UCSD-AML1 (cell line): Measurements from ENCODE around the gene OR8H3.
"Not testable (repeated sequence)": the region's sequence is repeated elsewhere in the genome, so short reads cannot be mapped to it uniquely, and the experiment has no call there.

Source experiments
- DNase-seq: peaks from one replicate; lab custom pipeline; 2025; ENCODE audit not compliant: unreplicated experiment; lab: John Stamatoyannopoulos, UW

Gene OR8H3

DNA sequence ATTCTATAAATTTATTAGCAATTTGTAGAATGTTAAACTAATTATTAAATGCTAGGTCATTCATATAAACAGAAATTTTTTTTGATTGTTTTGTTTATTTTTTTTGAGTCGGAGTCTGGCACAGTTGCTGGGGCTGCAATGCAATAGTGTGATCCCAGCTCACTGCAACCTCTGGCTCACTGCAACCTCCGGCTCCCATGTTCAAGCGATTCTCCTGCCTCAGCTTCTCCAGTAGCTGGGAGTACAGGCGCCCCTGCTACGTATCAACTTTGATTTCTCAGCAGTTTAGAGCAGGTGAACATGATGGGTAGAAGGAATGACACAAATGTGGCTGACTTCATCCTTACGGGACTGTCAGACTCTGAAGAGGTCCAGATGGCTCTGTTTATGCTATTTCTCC lies at the start of gene OR8H3:
Gene OR8H3 (plus strand): TSS at position 301 of the 400 bp plus-strand sequence. CDS start 0 bp downstream, at position 301.
- DNase-seq: no peak

- DNase-seq: no peak
Observed at GRCh38 chr11:56089697-56090096, 32.5 kb upstream of the OR8H3 start.

DNA sequence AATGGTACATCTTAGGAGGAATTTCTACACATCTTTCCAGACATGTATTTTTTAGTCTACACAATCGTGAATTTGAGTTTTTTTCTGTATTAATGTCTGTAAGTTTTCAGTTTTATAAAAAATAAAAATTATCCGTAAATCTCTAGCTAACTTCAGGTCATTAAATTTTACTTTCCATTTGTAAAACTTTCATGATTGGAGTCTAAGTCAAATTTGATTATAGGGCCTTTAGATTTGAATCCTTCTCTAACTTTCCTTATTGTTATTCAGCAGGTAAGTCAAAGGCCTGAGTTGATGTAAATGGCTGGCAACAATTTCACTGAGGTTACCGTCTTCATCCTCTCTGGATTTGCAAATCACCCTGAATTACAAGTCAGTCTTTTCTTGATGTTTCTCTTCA lies 29.2 kb upstream of the OR8H3 start, which contains the start of gene OR8I2:
Gene OR8I2 (plus strand): TSS at position 301 of the 400 bp plus-strand sequence. CDS start 0 bp downstream, at position 301.
- no peak for DNase-seq

- DNase-seq: no peak
Observed at GRCh38 chr11:56103210-56103737, 18.9 kb upstream of the OR8H3 start, which contains the start of gene OR8H2. TSS of gene OR8H2 (plus strand) at chr11:56103687. CDS start at chr11:56105043, 1,356 bp downstream.

GRCh38 chr11:56140151-56140661 lies 18.0 kb downstream of the OR8H3 start, which contains the start of gene OR8J3:
TSS of gene OR8J3 (minus strand) at chr11:56140201. CDS start at chr11:56137718, 2,483 bp downstream.
- no peak for DNase-seq

DNA sequence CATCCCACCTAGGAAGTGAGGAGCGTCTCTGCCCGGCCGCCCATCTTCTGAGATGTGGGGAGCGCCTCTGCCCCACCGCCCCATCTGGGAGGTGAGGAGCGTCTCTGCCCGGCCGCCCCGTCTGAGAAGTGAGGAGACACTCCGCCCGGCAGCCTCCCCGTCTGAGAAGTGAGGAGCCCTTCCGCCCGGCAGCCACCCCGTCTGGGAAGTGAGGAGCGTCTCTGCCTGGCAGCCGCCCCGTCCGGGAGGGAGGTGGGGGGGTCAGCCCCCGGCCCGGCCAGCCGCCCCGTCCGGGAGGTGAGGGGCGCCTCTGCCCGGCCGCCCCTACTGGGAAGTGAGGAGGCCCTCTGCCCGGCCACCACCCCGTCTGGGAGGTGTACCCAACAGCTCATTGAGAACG lies 21.5 kb downstream of the OR8H3 start:
- not testable (repeated sequence) for DNase-seq

GRCh38 chr11:56151376-56151775 lies 29.2 kb downstream of the OR8H3 start:
- DNase-seq: no peak

GRCh38 chr11:56152333-56152732 lies 30.2 kb downstream of the OR8H3 start:
- no peak for DNase-seq

DNA sequence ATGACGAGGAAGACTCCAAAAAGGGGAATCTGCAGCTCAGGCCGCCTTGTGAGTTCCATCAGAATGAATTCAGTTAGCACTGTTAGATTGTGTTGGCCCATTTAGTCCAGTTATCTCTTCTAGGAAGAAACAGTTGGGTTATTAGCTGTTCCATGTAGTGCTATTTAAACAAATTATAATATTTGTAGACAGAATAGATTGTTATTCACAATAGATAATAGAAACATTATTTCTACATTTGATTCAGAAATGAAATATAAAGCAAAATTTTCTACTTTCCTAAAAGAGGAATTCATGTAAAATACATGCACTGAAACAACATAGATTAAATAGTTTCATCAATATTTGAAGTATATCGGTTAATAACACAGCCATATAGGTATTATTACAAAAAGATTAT lies 38.0 kb downstream of the OR8H3 start, which contains the start of gene OR8K5:
Gene OR8K5 (minus strand): TSS at position 101 of the 400 bp plus-strand sequence. CDS start 0 bp downstream, at position 101.
- DNase-seq: no peak

DNA sequence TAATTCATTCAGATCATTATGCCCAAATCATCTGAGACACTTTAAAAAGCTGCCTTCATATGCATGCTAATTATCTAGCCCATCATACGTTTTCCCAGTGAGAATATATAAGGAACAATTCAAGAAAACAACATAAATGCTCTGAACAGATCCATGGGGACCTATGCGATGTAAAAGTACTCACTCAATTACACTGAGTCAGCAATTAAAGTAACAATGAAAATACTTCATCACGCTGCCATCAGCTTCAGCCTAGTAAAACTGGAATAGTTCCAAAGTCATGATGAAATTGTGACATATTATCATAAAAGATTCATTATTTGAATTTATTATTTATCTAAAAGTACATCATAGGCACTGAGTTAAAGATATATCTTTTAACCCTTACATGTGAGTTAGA lies 41.6 kb downstream of the OR8H3 start:
- DNase-seq: no peak

GRCh38 chr11:56172256-56172830 lies 50.2 kb downstream of the OR8H3 start:
- DNase-seq: no peak
